ENCODE results near the gene ELL2. TPM values are rescaled to one million over a fixed set of nuclear protein-coding genes. Genes with fewer than 3 reads are reported as not detected.

Gene ELL2
- total and polyA plus RNA-seq, 9 of the 15 experiments (the other 6 are each of a cell fraction or from before 2014, with no cell fraction given): 4.3 to 18.3 (median 14.5) TPM

DNA sequence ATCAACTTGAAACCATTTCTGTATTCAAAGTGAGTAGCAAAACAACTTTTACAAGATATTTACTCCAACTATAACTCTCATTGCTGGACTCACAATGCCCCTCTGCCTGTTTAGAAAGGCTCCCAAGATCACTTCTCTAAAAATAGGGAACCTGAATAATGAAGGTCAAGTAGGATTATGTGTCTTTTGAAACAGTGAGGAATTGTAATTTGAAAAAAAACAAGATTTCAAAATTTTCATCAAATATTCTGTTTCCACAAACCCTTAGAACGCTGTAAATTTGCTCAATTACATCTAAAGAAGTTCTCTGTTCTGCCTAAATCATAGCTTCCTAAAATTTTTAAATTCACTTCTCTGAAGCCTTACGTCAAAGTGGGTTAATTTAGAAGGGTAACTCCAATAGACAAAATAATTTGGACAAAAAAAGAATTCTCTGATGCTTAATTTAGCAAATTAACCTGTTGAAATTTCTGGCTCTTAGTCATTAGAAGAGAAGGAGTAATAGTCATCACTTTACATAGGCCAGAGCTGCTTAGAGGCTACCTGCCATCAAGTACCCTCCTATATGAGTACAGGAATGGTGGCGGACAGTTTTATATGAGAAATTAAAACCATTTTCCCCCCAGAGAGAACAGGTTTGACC is 4.0 kb downstream of the ELL2 start (continued):
- TF ChIP-seq CHCHD3 (CRISPR knock-in tag; IDR thresholded peaks at IDR 0.05): no peak
- TF ChIP-seq ZNF212 (CRISPR knock-in tag; IDR thresholded peaks at IDR 0.05): no peak
- no peak for TF ChIP-seq ZNF431 (CRISPR knock-in tag; IDR thresholded peaks at IDR 0.05)
- no peak for TF ChIP-seq NELFE (IDR thresholded peaks at IDR 0.05; ENCODE audit: insufficient read depth, insufficient read length)

DNA sequence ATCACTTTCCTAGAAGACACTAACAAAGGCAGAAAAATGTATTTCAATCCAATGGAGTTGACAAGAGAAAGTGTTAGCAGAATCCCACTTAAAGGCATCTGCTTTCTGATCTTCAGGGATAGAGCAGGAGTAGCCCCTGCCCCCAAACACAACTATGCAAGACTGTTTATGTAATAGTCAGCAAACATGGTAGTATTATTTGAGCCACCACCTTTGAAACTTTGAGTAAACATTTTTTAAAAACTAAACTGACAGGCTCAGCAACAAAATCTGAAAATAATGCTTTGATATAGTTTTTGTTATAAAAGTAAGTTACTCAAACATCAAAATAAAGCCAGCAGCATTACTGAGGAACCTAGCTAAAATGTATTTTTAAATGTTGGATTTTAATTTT is 4.8 kb downstream of the ELL2 start:
- DNase-seq (ENCODE audit: extremely low read depth in 1 of 4, low spot score in 3 of 4) (no peak), FAIRE-seq (no peak), ATAC-seq (no peak)
- H3K79me2 ChIP-seq (ENCODE audit: control insufficient read depth, insufficient read depth, low read length): peaks cover 81% of the 10 kb centered on the region
- no peak overlapping the region for H3K9ac ChIP-seq (ENCODE audit: insufficient read depth in 1 of 2, low read depth in 2 of 2, low read length in 2 of 2)
- H3K9me1 ChIP-seq (ENCODE audit: control insufficient read depth, insufficient read depth, low read length): no peaks in the 10 kb centered on the region
- H4K20me1 ChIP-seq (replicated peaks; ENCODE audit: control insufficient read depth, insufficient read depth, low read length): peaks cover 14% of the 10 kb centered on the region
- POLR2A ChIA-PET: interaction anchor here (1.3 to 2.0 kb wide), 2 partner anchors 20 kb away, joined by 3 to 5 read pairs; no protein-coding TSS in a partner anchor
- no peak overlapping the region for H2AFZ ChIP-seq (ENCODE audit: low read depth, low read length)
- H3K4me2 ChIP-seq (ENCODE audit: insufficient read depth, low read length): no peak overlapping the region
- BruUV-seq (replicated peaks): no TSS peak
- in situ Hi-C loops (cut with MboI): no loop called here
- peak; percentile 43; the same call in 1 of the 2 replicates for TF ChIP-seq ZNF316 (IDR thresholded peaks at IDR 0.05)
- peak; percentile 27; the same call in 1 of the 2 replicates for TF ChIP-seq C11orf30 (IDR thresholded peaks at IDR 0.05; ENCODE audit: low read depth)
- TF ChIP-seq PHF21A (IDR thresholded peaks at IDR 0.05; ENCODE audit: borderline replicate concordance, low read depth): no peak
- no peaks in the 10 kb centered on the region for H3K27me3 ChIP-seq (ENCODE audit: control insufficient read depth in 2 of 2, insufficient read depth in 2 of 2, low read length in 2 of 2)
- H3K36me3 ChIP-seq (ENCODE audit: control insufficient read depth, insufficient read depth, low read length): no peaks in the 10 kb centered on the region; the same call in 2 of the 3 replicates
- no peaks in the 10 kb centered on the region for H3K9me3 ChIP-seq (replicated peaks; ENCODE audit: control insufficient read depth, insufficient read depth, low read depth, low read length)
- no peak overlapping the region for H3K27ac ChIP-seq (ENCODE audit: extremely low read depth, low read depth, low read length)
- H3K4me3 ChIP-seq: no peak overlapping the region
- CTCF ChIA-PET (ENCODE audit: low intra/inter-chr PET ratio): interaction anchor here (1.1 kb wide), 1 partner anchor 38 kb away, joined by 4 read pairs; no protein-coding TSS in a partner anchor
- H3K4me1 ChIP-seq (replicated peaks in 1 of 2; ENCODE audit: control insufficient read depth in 2 of 2, insufficient read depth in 2 of 2, low read length in 2 of 2): peaks cover 35 to 45% of the 10 kb centered on the region in 2 experiments; a peak in 4 of 5 replicates
- intact Hi-C loops (cut with micrococcal nuclease): no loop called here

Data from K562 (cell line).